HG02884 (cell line): ENCODE measurements around the gene IFNL1.
"Not testable (repeated sequence)": the region's sequence is repeated elsewhere in the genome, so short reads cannot be mapped to it uniquely, and the experiment has no call there.

Experiments
- ATAC-seq: cut with Tn5 transposase; IDR thresholded peaks from one replicate; pipeline ENCODE4 v1.9.1; 2021; ENCODE audit warnings: mild to moderate bottlenecking, moderate library complexity; ENCODE audit not compliant: unreplicated experiment

IFNL1 gene

GRCh38 chr19:39328046-39328705, 32.0 kb downstream of the IFNL1 start:
- ATAC-seq, result no peak

DNA sequence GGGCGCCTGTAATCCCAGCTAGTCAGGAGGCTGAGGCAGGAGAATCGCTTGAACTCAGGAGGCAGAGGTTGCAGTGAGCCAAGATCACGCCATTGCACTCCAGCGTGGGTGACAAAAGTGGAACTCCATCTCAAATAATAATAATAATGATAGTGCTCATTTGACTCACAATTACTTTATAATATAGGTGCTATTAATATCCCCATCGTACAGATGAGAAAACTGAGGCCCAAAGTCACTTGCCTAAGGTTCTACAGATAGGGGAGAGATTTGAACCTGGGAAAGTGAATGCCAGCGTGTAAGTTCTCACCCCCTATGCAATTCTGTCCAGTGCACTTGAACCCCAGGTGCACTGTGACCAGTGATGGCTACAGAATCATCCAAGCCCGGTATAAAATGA, 33.7 kb downstream of the IFNL1 start:
- ATAC-seq, result no peak

DNA sequence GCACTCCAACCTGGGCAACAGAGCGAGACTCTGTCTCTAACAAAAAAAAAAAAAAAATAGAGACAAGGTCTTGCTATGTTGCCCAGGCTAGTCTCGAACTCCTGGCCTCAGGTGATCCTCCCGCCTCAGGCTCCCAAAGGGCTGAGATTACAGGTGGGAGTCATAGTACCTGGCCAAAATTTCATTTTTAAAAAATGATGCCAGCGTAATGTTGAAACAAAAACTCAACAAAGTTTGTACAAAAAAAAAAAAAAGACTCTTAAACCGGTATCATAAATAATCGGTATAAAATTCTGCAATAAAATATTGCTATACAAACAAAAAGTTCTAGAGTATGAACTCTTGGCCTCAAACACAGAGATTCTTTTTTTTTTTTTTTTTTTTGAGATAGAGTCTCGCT, 36.1 kb downstream of the IFNL1 start:
- no peak for ATAC-seq

- ATAC-seq, result not testable (repeated sequence)
Observed at GRCh38 chr19:39332738-39333137, 36.5 kb downstream of the IFNL1 start.

GRCh38 chr19:39333507-39333906, 37.3 kb downstream of the IFNL1 start:
- ATAC-seq, result no peak

DNA sequence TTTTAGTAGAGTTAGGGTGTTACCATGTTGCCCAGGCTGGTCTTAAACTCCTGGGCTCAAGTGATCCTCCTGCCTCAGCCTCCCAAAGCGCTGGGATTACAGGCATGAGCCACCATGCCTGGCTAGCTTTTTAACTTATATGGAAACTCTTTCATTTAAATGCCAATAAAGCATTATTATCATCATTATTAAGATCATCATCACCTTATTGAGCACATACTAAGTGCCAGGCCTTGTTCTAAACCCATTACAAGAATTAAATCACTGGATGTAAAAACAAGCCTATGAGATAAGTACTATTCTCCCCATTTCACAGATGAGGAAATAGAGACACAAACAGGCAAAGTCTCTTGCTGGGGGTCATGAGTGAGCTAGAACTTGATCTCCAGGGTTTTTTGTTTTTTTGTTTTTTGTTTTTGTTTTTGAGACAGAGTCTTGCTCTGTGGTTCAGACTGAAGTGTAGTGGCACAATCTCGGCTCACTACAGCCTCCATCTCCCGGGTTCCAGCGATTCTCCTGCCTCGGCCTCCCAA, 38.3 kb downstream of the IFNL1 start:
- no peak for ATAC-seq

GRCh38 chr19:39335168-39335548, 39.0 kb downstream of the IFNL1 start:
- no peak for ATAC-seq

GRCh38 chr19:39336483-39336882, 40.3 kb downstream of the IFNL1 start:
- no peak for ATAC-seq

GRCh38 chr19:39339674-39340073, 43.5 kb downstream of the IFNL1 start:
- no peak for ATAC-seq

- ATAC-seq, result not testable (repeated sequence)
Observed at GRCh38 chr19:39340156-39340555, 43.9 kb downstream of the IFNL1 start.

DNA sequence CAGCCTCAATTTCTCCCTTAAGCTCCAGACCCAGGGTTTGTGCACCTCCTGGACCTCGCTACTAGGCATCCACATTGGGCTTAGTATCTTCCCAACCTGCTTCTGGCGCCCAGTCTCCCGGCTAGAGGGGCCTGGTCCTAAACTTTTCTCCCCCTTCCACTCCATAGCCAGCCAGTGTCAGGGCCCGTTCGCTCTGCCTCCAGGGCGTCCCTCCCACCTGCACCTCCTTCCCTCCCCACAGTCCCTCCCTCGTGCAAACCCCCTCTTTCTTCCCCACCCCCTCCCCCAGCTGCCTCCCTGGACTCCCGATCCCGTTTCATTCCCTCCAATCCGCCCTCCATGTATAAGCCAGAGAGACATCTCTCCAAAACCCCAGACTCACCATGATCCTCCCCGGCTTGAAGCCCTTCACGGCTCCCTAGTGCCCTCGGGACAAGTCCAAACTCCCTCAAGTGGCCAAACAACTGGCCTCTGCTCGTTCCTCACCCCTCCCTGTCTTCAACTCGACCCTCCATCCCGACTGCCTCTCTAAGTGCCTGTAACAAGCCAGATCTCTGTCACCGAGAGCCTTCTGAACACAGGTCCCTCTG, 45.0 kb downstream of the IFNL1 start:
- no peak for ATAC-seq

DNA sequence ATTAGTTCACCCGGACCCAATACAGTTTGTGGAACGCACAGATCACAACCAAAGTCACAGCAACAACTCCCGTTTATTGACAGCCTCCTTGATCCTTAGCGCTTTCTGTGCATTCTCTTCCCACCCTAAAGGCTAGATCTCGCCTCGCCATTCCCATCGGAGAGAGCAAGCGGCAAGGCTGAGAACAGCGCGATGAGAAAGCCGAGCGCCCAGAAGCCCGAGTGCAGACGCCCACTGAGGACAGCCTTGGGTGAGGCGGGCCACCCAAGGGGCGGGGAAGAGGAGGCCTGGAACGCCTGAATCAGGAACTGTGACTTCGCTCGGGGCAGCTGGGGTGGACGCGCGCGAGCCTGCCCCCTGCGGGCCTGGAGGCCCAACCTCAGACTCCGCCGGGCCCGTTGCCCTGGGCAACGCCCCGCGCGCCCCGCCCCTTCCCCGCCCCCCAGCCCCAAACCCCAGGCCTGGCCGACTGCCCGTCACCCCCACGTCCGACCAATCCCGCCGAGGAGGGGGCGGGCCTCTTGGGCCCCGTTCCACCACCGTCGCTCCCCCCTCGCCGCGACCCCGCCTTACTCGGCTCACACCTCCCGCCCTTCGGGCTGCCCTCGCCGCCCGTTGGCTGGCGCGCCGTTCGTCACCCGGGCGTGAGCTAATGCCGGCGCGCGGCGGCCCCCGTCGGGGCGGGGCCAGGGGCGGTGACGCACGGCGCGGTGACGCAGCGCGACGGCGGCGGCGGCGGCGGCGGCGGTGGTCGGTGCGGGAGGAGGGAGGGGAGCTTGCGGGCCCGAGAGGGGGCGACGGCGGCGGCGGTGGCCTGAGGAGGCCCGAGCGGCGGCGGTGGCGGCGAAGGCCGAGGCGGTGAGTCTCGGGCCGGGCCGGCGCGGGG, 45.8 kb downstream of the IFNL1 start, which contains the start of gene SAMD4B:
TSS of gene SAMD4B (plus strand) at position 703 of the 886 bp plus-strand sequence. CDS start 14,473 bp downstream, outside the sequence.
- peak; percentile 82 for ATAC-seq

GRCh38 chr19:39342647-39343305, 46.6 kb downstream of the IFNL1 start:
- no peak for ATAC-seq

- ATAC-seq, result no peak
Observed at GRCh38 chr19:39345956-39346355, 49.7 kb downstream of the IFNL1 start.

DNA sequence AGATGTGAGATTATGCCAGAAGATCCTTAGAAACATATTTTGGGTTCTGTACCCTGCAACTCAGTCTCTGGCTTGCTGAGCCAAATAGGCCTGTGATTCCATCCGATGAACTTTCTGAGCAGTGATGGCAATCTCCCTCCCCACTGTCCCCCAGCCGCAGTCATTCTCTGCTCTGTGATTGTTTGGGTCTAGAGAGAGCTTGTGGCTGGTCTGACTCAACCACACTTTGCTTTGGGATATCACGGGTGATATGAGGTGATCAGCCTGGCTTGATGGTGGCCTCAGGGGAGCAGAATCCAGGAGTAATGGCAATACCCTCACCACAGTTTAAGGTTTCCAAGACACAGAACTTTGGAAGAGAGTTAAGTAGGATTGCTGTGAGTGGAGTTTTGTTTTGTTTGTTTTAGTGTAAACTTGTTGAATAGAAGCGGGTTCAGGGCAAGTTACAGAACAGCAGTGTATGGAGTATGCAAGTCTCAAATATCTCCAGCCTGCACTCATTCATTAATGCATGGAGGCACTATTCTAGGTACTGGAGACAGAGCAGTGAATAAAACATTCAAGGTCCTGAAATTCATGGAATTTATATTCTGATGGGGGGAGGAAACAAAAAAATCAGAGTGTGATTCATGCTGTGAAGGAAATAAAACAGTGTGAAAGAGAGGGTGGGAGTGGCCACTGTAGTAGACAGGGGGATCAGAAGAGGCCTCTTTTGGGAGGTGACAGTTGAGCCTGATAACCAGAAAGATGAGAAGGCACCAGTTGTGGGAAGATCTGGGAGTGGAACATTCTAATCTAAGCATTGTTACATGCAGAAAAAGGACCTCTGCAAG, 51.3 kb downstream of the IFNL1 start:
- no peak for ATAC-seq
